GM13977 (cell line): Measurements from ENCODE around the gene NEU1.
"Not testable (repeated sequence)": the region's sequence is repeated elsewhere in the genome, so short reads cannot be mapped to it uniquely, and the experiment has no call there.

Source experiments
- DNase-seq: peaks from one replicate; pipeline ENCODE4 v3.0.0; 2012; ENCODE audit warnings: low spot score
- in situ Hi-C: fragments of 300-500 bp; cut with MboI; formaldehyde crosslinking; loops from one replicate; pipeline ENCODE4 v1.12.0; 2022; ENCODE audit warnings: low sequenced_read_pairs, low pct_unique_long_range_greater_than_20kb, mixed read lengths, inconsistent platforms; ENCODE audit not compliant: unreplicated experiment
- TF ChIP-seq, protein P1 (sequence below): IDR thresholded peaks from 2 replicates; pipeline ENCODE4 v1.5.1; 2012; ENCODE audit warnings: mild to moderate bottlenecking, control low read depth; ENCODE audit not compliant: insufficient read depth; ENCODE audit errors: extremely low read depth, missing control alignments

Gene NEU1

GRCh38 chr6:31874084-31874670, 11.6 kb upstream of the NEU1 start:
- DNase-seq: no peak
- in situ Hi-C loops: no loop called here
- TF ChIP-seq, protein P1, sequence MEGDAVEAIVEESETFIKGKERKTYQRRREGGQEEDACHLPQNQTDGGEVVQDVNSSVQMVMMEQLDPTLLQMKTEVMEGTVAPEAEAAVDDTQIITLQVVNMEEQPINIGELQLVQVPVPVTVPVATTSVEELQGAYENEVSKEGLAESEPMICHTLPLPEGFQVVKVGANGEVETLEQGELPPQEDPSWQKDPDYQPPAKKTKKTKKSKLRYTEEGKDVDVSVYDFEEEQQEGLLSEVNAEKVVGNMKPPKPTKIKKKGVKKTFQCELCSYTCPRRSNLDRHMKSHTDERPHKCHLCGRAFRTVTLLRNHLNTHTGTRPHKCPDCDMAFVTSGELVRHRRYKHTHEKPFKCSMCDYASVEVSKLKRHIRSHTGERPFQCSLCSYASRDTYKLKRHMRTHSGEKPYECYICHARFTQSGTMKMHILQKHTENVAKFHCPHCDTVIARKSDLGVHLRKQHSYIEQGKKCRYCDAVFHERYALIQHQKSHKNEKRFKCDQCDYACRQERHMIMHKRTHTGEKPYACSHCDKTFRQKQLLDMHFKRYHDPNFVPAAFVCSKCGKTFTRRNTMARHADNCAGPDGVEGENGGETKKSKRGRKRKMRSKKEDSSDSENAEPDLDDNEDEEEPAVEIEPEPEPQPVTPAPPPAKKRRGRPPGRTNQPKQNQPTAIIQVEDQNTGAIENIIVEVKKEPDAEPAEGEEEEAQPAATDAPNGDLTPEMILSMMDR: no peak

DNA sequence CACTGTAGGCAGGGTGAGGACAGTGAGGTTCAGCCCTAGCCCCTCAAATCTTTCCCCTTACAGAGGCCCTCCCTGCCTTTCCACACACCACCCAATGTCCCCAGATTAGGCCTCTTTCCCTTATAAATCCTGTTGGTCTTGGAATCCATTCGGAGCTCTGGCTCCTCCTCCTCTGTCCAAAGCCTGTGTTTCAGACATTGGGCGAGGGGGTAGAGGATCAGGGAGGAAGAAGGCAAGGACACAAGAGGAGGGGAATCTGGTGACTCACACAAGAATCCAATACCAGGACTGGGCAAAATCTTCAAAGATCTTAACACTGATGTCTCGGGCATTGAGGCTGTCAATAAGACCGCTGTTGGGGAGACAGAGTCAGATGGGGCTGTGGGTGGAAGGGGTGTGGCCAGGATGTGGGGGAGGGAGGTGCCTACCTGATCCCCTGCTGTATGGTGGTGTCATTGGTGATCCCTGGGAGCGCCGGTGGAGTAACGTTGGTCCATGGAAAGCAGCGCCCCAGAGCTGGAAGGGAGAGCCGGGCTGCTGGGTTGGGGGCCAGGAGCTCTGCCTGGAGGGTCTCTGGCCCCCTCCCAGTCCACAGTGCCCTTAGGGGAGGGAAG, 8.5 kb upstream of the NEU1 start:
- TF ChIP-seq, protein P1: no peak
- in situ Hi-C loops: no loop called here
- DNase-seq: no peak

DNA sequence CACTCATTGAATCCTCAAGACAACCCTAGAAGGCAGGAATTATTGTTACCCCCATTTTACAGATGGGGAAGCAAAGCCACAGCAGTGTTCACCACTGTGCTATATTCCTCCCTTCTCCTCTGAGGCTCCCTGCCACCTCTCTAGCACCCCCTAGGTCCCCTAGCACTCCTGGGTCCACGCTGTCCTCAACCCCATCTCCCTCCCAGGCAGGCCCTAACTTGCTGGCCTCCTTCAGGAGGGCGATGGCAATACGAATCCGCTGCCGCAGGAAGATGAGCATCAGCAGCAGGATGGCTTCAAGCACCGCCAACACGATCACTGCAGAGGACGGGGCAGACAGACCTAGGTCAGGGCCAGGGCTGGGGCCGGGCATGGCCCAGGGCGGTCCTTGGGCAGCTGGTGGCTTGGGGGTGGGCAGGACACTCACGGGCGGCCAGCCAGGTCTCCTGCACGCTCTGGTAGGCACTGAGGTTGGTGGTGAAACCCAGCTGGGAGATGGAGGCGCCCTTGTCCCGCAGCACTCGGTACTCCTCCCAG, 7.8 kb upstream of the NEU1 start:
- TF ChIP-seq, protein P1: peak; percentile 28
- in situ Hi-C loops: no loop called here
- DNase-seq: no peak

DNA sequence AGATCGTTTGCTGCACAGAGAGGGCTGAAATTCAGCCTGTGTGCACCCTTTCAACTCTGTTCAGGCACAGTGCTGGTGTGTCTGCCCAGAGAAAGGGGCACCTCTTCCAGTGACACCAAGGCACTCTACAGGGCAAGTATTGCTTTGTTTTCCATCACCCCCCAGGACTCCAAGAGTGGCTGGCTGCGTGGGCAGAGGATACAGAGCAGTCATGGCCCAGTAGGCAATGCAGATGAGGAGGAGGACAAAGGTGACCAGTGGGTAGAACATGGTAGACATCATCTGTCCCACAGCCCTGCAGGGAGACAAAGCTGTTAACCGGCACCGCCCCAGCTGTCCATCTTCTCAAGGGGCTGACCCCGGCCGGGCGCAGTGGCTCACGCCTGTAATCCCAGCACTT, 6.7 kb upstream of the NEU1 start:
- in situ Hi-C loops: no loop called here
- DNase-seq: no peak
- TF ChIP-seq, protein P1: no peak

- DNase-seq, in situ Hi-C loops: not testable (repeated sequence)
Observed at GRCh38 chr6:31868658-31868971, 6.0 kb upstream of the NEU1 start.

DNA sequence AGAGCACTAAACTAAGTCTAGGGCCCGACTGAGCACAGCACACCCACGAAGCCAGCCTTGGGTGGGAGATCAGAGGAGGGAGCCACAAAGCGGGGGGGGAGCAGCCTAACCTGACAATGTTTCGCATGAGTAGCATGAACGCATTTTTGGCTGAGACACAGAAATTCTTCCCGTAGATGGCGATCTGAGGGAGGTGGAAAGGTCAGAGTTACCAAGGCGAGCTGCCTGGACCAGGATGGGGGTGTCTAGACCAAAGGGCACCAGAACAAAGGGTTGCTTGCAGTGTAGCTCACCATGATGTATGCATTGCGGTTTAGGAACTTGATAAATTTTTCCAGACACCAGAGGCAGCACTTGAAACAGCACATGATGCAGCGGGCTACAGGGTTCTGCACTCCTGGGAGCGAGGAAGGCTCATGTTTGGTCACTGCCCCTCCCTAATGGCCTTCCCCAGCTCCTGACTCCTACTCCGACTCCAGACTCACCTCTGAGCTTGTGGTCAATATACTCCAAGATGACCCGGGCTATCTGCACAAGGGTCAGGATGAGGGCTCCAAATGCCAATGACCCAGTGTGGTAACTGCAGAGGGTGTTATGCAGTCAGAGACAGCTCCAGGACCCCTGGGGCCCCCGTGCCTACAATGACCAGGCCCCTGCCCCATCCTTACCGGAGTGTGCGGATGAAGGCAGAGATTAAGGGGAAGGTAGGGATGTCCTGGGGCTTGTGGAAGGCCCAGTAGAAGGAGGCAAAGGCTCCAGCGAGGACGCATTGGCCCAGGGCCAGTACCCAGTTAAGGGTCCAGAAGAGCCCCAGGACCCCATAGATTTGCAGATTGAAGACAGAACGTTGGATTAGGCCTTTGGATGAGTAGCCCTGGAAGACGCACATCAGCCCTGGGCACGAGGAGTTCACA, 2.8 kb upstream of the NEU1 start:
- TF ChIP-seq, protein P1: no peak
- in situ Hi-C loops: no loop called here
- no peak for DNase-seq

- TF ChIP-seq, protein P1: no peak
- in situ Hi-C loops: no loop called here
- no peak for DNase-seq
Observed at GRCh38 chr6:31864818-31865204, 2.2 kb upstream of the NEU1 start.

GRCh38 chr6:31864123-31864562, 1.5 kb upstream of the NEU1 start:
- DNase-seq, in situ Hi-C loops: not testable (repeated sequence)
